GM19025 (cell line): Measurements from ENCODE around the gene ARL1.
"Not testable (repeated sequence)": the region's sequence is repeated elsewhere in the genome, so short reads cannot be mapped to it uniquely, and the experiment has no call there.

Experiments
- ATAC-seq: cut with Tn5 transposase; IDR thresholded peaks from one replicate; pipeline ENCODE4 v1.9.1; 2021; ENCODE audit warnings: mild to moderate bottlenecking, low read depth, moderate library complexity; ENCODE audit not compliant: unreplicated experiment

Gene ARL1

GRCh38 chr12:101407436-101408345, at the start of gene ARL1:
TSS of gene ARL1 (minus strand) at chr12:101407772. CDS start at chr12:101407645, 127 bp downstream.
- ATAC-seq, result peak; percentile 89

GRCh38 chr12:101455685-101456084, 48.1 kb upstream of the ARL1 start:
- ATAC-seq, result no peak

- ATAC-seq, result no peak
Observed at GRCh38 chr12:101441461-101442224, 34.1 kb upstream of the ARL1 start.

- ATAC-seq, result no peak
Observed at GRCh38 chr12:101439236-101439635, 31.7 kb upstream of the ARL1 start.

- ATAC-seq, result no peak
Observed at GRCh38 chr12:101436136-101436535, 28.6 kb upstream of the ARL1 start.

GRCh38 chr12:101430456-101430855, 22.9 kb upstream of the ARL1 start:
- no peak for ATAC-seq

GRCh38 chr12:101424620-101425019, 17.0 kb upstream of the ARL1 start:
- ATAC-seq, result no peak

- not testable (repeated sequence) for ATAC-seq
Observed at GRCh38 chr12:101422066-101422465, 14.5 kb upstream of the ARL1 start.

- ATAC-seq, result no peak
Observed at GRCh38 chr12:101415228-101415627, 7.7 kb upstream of the ARL1 start.

- no peak for ATAC-seq
Observed at GRCh38 chr12:101414533-101415119, 7.1 kb upstream of the ARL1 start.

- ATAC-seq, result not testable (repeated sequence)
Observed at GRCh38 chr12:101410169-101410568, 2.6 kb upstream of the ARL1 start.

- ATAC-seq, result peak; percentile 10
Observed at GRCh38 chr12:101407049-101407435, 530 bp downstream of the ARL1 start.

- ATAC-seq, result not testable (repeated sequence)
Observed at GRCh38 chr12:101391181-101391580, 16.4 kb downstream of the ARL1 start.

GRCh38 chr12:101379149-101379548, 28.4 kb downstream of the ARL1 start:
- no peak for ATAC-seq

- no peak for ATAC-seq
Observed at GRCh38 chr12:101375573-101375972, 32.0 kb downstream of the ARL1 start.

GRCh38 chr12:101372431-101372830, 35.1 kb downstream of the ARL1 start:
- ATAC-seq, result no peak

- ATAC-seq, result no peak
Observed at GRCh38 chr12:101368016-101368415, 39.6 kb downstream of the ARL1 start.

- no peak for ATAC-seq
Observed at GRCh38 chr12:101361455-101361854, 46.1 kb downstream of the ARL1 start.

GRCh38 chr12:101356794-101357193, 50.8 kb downstream of the ARL1 start:
- no peak for ATAC-seq

GRCh38 chr12:101351682-101352081, 55.9 kb downstream of the ARL1 start:
- no peak for ATAC-seq

GRCh38 chr12:101343893-101344292, 63.7 kb downstream of the ARL1 start:
- no peak for ATAC-seq
